ENCODE data around the gene TMC1. TPM values are rescaled to one million over a fixed set of nuclear protein-coding genes. Genes with fewer than 3 reads are reported as not detected.

The TMC1 gene
- total and polyA plus RNA-seq, 2 of the 13 experiments (the other 11 are each of a cell fraction or from before 2014, with no cell fraction given): 0.02 to 0.03 TPM

GRCh38 chr9:72858089-72858912 lies 336.9 kb downstream of the TMC1 start (continued):
- TF ChIP-seq ZNF713 (CRISPR knock-in tag; IDR thresholded peaks at IDR 0.05) (no peak), ZNF275 (CRISPR knock-in tag; IDR thresholded peaks at IDR 0.05; ENCODE audit: borderline replicate concordance) (no peak), ZNF879 (CRISPR knock-in tag; IDR thresholded peaks at IDR 0.05) (peak; percentile 61; the same call in 1 of the 2 replicates), NONO (IDR thresholded peaks at IDR 0.05) (no peak), NONO (CRISPR knock-in tag; conservative IDR thresholded peaks at IDR 0.05) (peak; percentile 30; the same call in 1 of the 2 replicates), IRF9 (CRISPR knock-in tag; IDR thresholded peaks at IDR 0.05; ENCODE audit: borderline replicate concordance) (no peak; the same call in 1 of the 2 replicates), KDM4B (CRISPR knock-in tag; IDR thresholded peaks at IDR 0.05) (0 out of 2 replicates have a peak, but pooled peaks have one; percentile 10), DZIP1 (CRISPR knock-in tag; IDR thresholded peaks at IDR 0.05) (no peak; the same call in 1 of the 2 replicates), AHDC1 (CRISPR knock-in tag; IDR thresholded peaks at IDR 0.05; ENCODE audit: borderline replicate concordance) (peak; percentile 97), FOXK2 (IDR thresholded peaks at IDR 0.05) (peak; percentile 17; the same call in 1 of the 2 replicates), NFAT5 (CRISPR knock-in tag; IDR thresholded peaks at IDR 0.05) (no peak)

Data from HepG2 (cell line).